ENCODE data around the gene DDX27. TPM values are rescaled to one million over a fixed set of nuclear protein-coding genes. Genes with fewer than 3 reads are reported as not detected.

The DDX27 gene
- total RNA-seq, 1 donor from 2014 or later: 37.9 TPM

GRCh38 chr20:49288250-49288751 lies 69.1 kb downstream of the DDX27 start:
- TF ChIP-seq CTCF (IDR thresholded peaks at IDR 0.05; ENCODE audit: unreplicated experiment): no peak
- Mint-ChIP-seq H3K9me3 (peaks cover 48% of the 10 kb centered on the region), H3K4me3 (no peak overlapping the region), H3K4me1 (peaks cover 30% of the 10 kb centered on the region), H3K27me3 (ENCODE audit: low read depth) (no peaks in the 10 kb centered on the region), H3K36me3 (peaks cover 81% of the 10 kb centered on the region), H3K27ac (peak overlapping the region; percentile 91)
- DNase-seq (ENCODE audit: low spot score in 2 of 2, unreplicated experiment in 2 of 2): no peak

GRCh38 chr20:49288784-49289696 lies 69.8 kb downstream of the DDX27 start:
- Mint-ChIP-seq H3K36me3 (peaks cover 78% of the 10 kb centered on the region), H3K9me3 (peaks cover 43% of the 10 kb centered on the region), H3K27me3 (ENCODE audit: low read depth) (no peaks in the 10 kb centered on the region), H3K27ac (peak overlapping the region; percentile 91), H3K4me1 (peaks cover 24% of the 10 kb centered on the region), H3K4me3 (peak overlapping the region; percentile 10)
- DNase-seq (ENCODE audit: low spot score in 2 of 2, unreplicated experiment in 2 of 2): no peak
- TF ChIP-seq CTCF (IDR thresholded peaks at IDR 0.05; ENCODE audit: unreplicated experiment): no peak

GRCh38 chr20:49290608-49291191 lies 71.5 kb downstream of the DDX27 start:
- peak overlapping the region; percentile 44 for H3K27ac Mint-ChIP-seq
- no peaks in the 10 kb centered on the region for H3K27me3 Mint-ChIP-seq (ENCODE audit: low read depth)

GRCh38 chr20:49291200-49291599 lies 72.0 kb downstream of the DDX27 start:
- peaks cover 28% of the 10 kb centered on the region for H3K9me3 Mint-ChIP-seq
- no peak for DNase-seq (ENCODE audit: low spot score in 2 of 2, unreplicated experiment in 2 of 2)
- H3K27me3 Mint-ChIP-seq (ENCODE audit: low read depth): no peaks in the 10 kb centered on the region
- H3K4me1 Mint-ChIP-seq: peaks cover 16% of the 10 kb centered on the region
- peak overlapping the region; percentile 44 for H3K27ac Mint-ChIP-seq
- no peak overlapping the region for H3K4me3 Mint-ChIP-seq
- H3K36me3 Mint-ChIP-seq: peaks cover 67% of the 10 kb centered on the region
- no peak for TF ChIP-seq CTCF (IDR thresholded peaks at IDR 0.05; ENCODE audit: unreplicated experiment)

More at GRCh38 chr20:49290608-49291191, 71.5 kb downstream of the DDX27 start:
- Mint-ChIP-seq H3K9me3 (peaks cover 33% of the 10 kb centered on the region), H3K4me1 (peaks cover 16% of the 10 kb centered on the region), H3K36me3 (peaks cover 72% of the 10 kb centered on the region), H3K4me3 (no peak overlapping the region)
- TF ChIP-seq CTCF (IDR thresholded peaks at IDR 0.05; ENCODE audit: unreplicated experiment): no peak
- DNase-seq (ENCODE audit: low spot score in 2 of 2, unreplicated experiment in 2 of 2): no peak

GRCh38 chr20:49292010-49292409 lies 72.8 kb downstream of the DDX27 start:
- H3K27ac Mint-ChIP-seq: peak overlapping the region; percentile 21
- no peak for TF ChIP-seq CTCF (IDR thresholded peaks at IDR 0.05; ENCODE audit: unreplicated experiment)
- no peak for DNase-seq (ENCODE audit: low spot score in 2 of 2, unreplicated experiment in 2 of 2)
- no peaks in the 10 kb centered on the region for H3K27me3 Mint-ChIP-seq (ENCODE audit: low read depth)
- H3K36me3 Mint-ChIP-seq: peaks cover 65% of the 10 kb centered on the region
- no peak overlapping the region for H3K4me3 Mint-ChIP-seq
- H3K4me1 Mint-ChIP-seq: peaks cover 16% of the 10 kb centered on the region
- peaks cover 20% of the 10 kb centered on the region for H3K9me3 Mint-ChIP-seq

Data from mesothelial cell of epicardium (in vitro differentiated cells).